Bronchial epithelial cell (primary cell): ENCODE results near the gene NDUFAF3. TPM values are rescaled to one million over a fixed set of nuclear protein-coding genes. Genes with fewer than 3 reads are reported as not detected.

Experiments used
- DNase-seq: peaks from one replicate; pipeline ENCODE4 v3.0.0-alpha.2; 2010; ENCODE audit warnings: low read depth
- FAIRE-seq: peaks from 2 replicates; lab custom pipeline; 2011; peaks lifted over from hg19 to GRCh38; lab: Jason Lieb, UNC
- H3K27me3 ChIP-seq: 2 replicates; pipeline ENCODE4 v1.5.1; 2011; ENCODE audit warnings: low read length; ENCODE audit not compliant: control insufficient read depth, insufficient read depth
- H3K36me3 ChIP-seq: 2 replicates; pipeline ENCODE4 v1.5.1; 2011; ENCODE audit warnings: low read length; ENCODE audit not compliant: control insufficient read depth, insufficient read depth
- H3K4me3 ChIP-seq: 2 replicates; pipeline ENCODE4 v1.5.1; 2011; ENCODE audit warnings: mild to moderate bottlenecking, low read depth, low read length, control low read depth
- total RNA-seq: library from RNA; depleted of rRNA; stranded (reverse); fragments of >200 nt; gene quantifications from 2 replicates; pipeline ENCODE4 v1.2.1, GENCODE V29; 2014
- TF ChIP-seq, protein P1 (sequence below): IDR thresholded peaks from 2 replicates; pipeline ENCODE4 v1.5.1; 2011; ENCODE audit warnings: mild to moderate bottlenecking, moderate library complexity, low read length, control low read depth, inconsistent platforms; ENCODE audit not compliant: insufficient read depth, severe bottlenecking

NDUFAF3 gene
- total RNA-seq, 1 donor from 2014 or later, result 36.3 TPM

DNA sequence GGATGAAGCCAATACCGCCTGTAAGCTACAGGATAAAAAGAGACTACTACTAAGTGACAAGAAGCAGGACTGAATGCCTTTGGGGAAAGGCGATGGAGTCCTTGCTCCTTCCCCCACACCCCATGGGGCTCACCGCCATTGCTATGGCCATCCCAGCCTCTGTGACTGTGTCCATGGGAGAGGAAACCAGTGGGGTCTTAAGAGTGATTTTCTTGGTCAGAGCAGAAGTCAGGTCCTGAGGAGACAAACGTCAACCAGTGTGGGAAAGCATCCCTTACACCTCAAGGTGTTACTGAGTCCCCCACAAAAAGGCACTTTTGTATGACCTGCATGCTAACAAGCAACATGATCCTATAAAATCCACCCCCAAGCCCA lies 6.4 kb downstream of the NDUFAF3 start:
- H3K36me3 ChIP-seq, result peaks cover 50% of the 10 kb centered on the region
- H3K27me3 ChIP-seq, result no peaks in the 10 kb centered on the region
- FAIRE-seq, result no peak
- no peak for DNase-seq
- TF ChIP-seq, protein P1, sequence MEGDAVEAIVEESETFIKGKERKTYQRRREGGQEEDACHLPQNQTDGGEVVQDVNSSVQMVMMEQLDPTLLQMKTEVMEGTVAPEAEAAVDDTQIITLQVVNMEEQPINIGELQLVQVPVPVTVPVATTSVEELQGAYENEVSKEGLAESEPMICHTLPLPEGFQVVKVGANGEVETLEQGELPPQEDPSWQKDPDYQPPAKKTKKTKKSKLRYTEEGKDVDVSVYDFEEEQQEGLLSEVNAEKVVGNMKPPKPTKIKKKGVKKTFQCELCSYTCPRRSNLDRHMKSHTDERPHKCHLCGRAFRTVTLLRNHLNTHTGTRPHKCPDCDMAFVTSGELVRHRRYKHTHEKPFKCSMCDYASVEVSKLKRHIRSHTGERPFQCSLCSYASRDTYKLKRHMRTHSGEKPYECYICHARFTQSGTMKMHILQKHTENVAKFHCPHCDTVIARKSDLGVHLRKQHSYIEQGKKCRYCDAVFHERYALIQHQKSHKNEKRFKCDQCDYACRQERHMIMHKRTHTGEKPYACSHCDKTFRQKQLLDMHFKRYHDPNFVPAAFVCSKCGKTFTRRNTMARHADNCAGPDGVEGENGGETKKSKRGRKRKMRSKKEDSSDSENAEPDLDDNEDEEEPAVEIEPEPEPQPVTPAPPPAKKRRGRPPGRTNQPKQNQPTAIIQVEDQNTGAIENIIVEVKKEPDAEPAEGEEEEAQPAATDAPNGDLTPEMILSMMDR, result no peak
- H3K4me3 ChIP-seq, result peak overlapping the region; percentile 62

DNA sequence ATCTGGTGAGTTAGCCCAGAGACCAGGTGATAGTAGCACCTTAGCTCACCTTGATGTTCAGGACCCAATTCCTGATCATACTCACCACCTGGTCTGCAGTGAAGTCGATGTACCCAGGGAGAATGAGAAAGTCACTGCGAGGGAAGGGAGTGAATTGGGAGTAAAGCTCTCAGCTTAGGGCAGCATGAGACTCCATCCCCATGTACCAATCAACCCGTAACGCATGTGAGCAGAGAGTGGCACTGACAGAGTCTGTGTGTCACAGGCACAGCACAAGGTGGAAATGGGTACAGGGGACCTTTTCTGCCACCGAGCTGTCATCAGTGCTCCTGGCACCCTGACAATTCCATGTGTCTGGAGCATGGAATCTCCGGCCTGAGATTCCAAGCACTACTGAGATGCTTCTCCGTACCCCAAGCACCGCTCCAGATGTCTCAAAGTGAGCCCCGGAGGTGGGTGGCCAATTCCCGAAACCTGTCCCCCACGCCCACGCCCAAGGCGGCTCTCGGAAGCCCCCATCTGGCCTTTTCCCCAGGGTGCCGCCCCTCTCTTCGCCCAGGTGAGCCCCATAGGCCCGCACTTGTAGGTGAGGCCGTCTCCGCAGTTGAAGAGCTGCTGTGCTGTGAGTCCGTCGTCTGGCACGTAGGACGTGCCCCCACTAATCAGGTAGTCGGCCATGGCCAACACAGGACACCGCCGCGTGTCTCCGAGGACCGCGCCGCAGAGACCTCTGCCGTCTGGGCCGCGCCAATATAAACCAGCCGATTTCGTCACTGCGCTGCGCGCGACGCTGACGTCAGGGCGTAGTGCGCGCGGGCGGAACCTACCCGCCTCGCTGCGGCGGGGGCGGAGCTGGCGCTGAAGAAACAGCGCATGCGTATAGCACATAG lies 7.0 kb downstream of the NDUFAF3 start, which contains the start of gene IMPDH2:
Gene IMPDH2, minus strand, starts transcription at position 726 of the 890 bp plus-strand sequence. Its CDS starts 48 bp downstream, at position 678.
- TF ChIP-seq, protein P1, result peak; percentile 20
- no peak for FAIRE-seq
- Histone ChIP-seq H3K36me3 (peaks cover 50% of the 10 kb centered on the region), H3K27me3 (no peaks in the 10 kb centered on the region), H3K4me3 (peak within 1 kb of the TSS; percentile 62)
- peak; percentile 84 for DNase-seq

DNA sequence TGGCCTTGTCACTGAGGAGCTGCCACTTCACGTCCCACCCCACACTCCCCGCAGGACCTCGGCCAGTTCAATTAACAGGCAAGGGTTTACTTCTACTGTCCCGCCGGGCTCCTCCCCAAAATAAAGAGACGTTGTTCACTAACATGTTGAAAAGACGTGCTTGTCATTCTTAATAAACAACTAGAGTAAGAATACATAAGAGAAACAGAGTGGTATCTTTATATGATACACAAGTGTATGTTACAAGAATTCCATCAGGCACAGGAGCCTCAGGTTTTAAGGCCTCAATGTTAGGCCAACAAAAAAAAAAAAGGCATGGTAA lies 7.6 kb downstream of the NDUFAF3 start:
- DNase-seq, result no peak
- Histone ChIP-seq H3K36me3 (peaks cover 47% of the 10 kb centered on the region), H3K4me3 (peak overlapping the region; percentile 62), H3K27me3 (no peaks in the 10 kb centered on the region)
- TF ChIP-seq, protein P1, result no peak
- no peak for FAIRE-seq

DNA sequence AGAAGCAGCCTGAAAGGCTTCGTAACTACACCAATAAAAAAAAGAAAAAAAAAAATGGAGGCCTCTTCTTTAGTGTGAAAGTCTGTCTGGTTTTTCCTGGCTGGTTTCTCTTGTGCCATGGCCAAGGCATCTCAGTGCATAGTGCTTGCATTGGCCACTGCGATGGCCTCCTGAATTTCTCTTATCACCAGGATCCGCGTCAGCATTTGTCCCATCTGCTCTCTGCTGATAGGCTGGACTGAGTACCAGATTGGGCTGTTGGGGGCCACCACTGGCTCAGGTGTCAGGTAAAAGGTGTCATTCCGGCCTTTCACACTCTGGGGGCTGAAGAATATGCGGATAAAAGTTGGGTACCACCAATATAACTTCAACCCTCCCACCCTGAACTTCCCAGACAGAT lies 8.4 kb downstream of the NDUFAF3 start:
- FAIRE-seq (no peak), DNase-seq (no peak)
- TF ChIP-seq, protein P1, result no peak
- Histone ChIP-seq H3K4me3 (no peak overlapping the region), H3K36me3 (peaks cover 43% of the 10 kb centered on the region), H3K27me3 (no peaks in the 10 kb centered on the region)

DNA sequence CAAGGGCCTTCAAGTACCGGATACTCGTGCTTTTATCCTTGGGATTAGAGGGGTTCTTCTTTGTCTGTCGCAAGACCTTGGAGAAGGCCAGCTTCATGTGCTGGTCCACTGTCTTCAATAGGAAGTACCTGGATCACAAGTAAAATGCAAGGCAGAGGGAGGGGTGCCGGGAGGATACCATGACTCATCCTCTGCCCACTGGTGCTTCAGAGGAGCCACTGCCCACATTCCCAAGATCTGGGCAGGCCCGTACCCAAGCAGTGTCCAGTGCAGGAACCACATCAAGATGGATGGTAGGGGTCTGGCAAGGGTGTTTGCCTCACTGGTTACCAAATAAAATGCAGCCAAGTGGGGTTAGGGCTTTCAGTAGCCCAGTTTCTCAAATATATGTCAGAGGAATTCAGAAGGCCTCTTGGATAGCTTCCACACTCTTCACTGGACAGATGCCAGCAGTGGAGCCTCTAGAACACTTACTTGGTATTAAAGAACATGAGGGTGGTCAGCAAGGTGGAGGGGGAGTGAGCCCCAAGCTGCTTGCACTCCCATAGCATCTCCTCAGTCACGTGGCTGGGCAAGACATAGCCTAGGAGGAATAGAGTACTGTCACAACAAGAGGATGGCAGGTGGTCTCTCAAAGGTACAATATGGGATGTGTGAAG lies 10.9 kb downstream of the NDUFAF3 start:
- H3K4me3 ChIP-seq, result no peak overlapping the region
- no peak for FAIRE-seq
- DNase-seq, result no peak
- TF ChIP-seq, protein P1, result no peak
- no peaks in the 10 kb centered on the region for H3K27me3 ChIP-seq
- peaks cover 26% of the 10 kb centered on the region for H3K36me3 ChIP-seq
